Neural cell (in vitro differentiated cells): ENCODE measurements around the gene U2SURP.

ENCODE experiments used
- CTCF ChIP-seq: fragments of 450-650 bp; IDR thresholded peaks from 2 replicates; pipeline ENCODE4 v1.5.1; 2014; ENCODE audit warnings: antibody characterized with exemption, mild to moderate bottlenecking, moderate library complexity; ENCODE audit not compliant: poor library complexity, severe bottlenecking
- EP300 ChIP-seq: fragments of 450-650 bp; conservative IDR thresholded peaks from 2 replicates; pipeline ENCODE4 v1.6.1; 2014; ENCODE audit warnings: antibody characterized with exemption, mild to moderate bottlenecking, moderate library complexity; ENCODE audit not compliant: poor library complexity, severe bottlenecking
- EZH2 ChIP-seq: fragments of 200-600, 300-800 bp; shearing (Covaris generic), sonication (generic); IDR thresholded peaks from 2 replicates; pipeline ENCODE4 v1.6.1; 2014; ENCODE audit warnings: antibody characterized with exemption, low read length, borderline replicate concordance, mild to moderate bottlenecking; ENCODE audit not compliant: insufficient read depth, poor library complexity, severe bottlenecking
- MXI1 ChIP-seq: fragments of 450-650 bp; conservative IDR thresholded peaks from 2 replicates; pipeline ENCODE4 v1.6.1; 2014; ENCODE audit warnings: antibody characterized with exemption, mild to moderate bottlenecking; ENCODE audit not compliant: poor library complexity, severe bottlenecking
- POLR2AphosphoS5 ChIP-seq: IDR thresholded peaks from 2 replicates; pipeline ENCODE4 v1.6.1; 2012
- RAD21 ChIP-seq: fragments of 450-650 bp; conservative IDR thresholded peaks from 2 replicates; pipeline ENCODE4 v1.6.1; 2014; ENCODE audit warnings: antibody characterized with exemption, mild to moderate bottlenecking, moderate library complexity
- REST ChIP-seq: IDR thresholded peaks from 2 replicates; pipeline ENCODE4 v1.6.1; 2012; ENCODE audit warnings: borderline replicate concordance
- SMC3 ChIP-seq: fragments of 450-650 bp; conservative IDR thresholded peaks from 2 replicates; pipeline ENCODE4 v1.6.1; 2014; ENCODE audit warnings: antibody characterized with exemption, mild to moderate bottlenecking, moderate library complexity; ENCODE audit not compliant: poor library complexity
- TAF1 ChIP-seq: IDR thresholded peaks from 2 replicates; pipeline ENCODE4 v1.6.1; 2012; ENCODE audit warnings: low read depth

GRCh38 chr3:142952272-142953193 is 48.8 kb upstream of the U2SURP start:
- TF ChIP-seq CTCF (no peak), POLR2AphosphoS5 (no peak), EZH2 (no peak), EP300 (no peak), SMC3 (no peak), RAD21 (no peak), REST (no peak), TAF1 (no peak), MXI1 (no peak)
